22Rv1 (cell line): ENCODE results near the gene PLXNC1.

Experiments used
- H3K27ac ChIP-seq: fragments of 450-650 bp; 2 replicates; pipeline ENCODE4 v1.5.1; 2017
- CTCF ChIP-seq: fragments of 450-650 bp; IDR thresholded peaks from 2 replicates; pipeline ENCODE4 v1.5.1; 2017; ENCODE audit warnings: mild to moderate bottlenecking
- ZFX ChIP-seq: fragments of 450-650 bp; IDR thresholded peaks from 2 replicates; pipeline ENCODE4 v1.6.1; 2017; ENCODE audit warnings: antibody characterized with exemption, borderline replicate concordance

PLXNC1 gene

GRCh38 chr12:94263905-94264561 is 115.7 kb downstream of the PLXNC1 start:
- TF ChIP-seq ZFX (no peak), CTCF (no peak)
- H3K27ac ChIP-seq = no peak overlapping the region

GRCh38 chr12:94264736-94265485 is 116.5 kb downstream of the PLXNC1 start:
- TF ChIP-seq CTCF (no peak), ZFX (no peak)
- no peak overlapping the region for H3K27ac ChIP-seq

- H3K27ac ChIP-seq = no peak overlapping the region
Measured at GRCh38 chr12:94265539-94265938, 117.2 kb downstream of the PLXNC1 start.

GRCh38 chr12:94265966-94266745 is 117.8 kb downstream of the PLXNC1 start:
- no peak for TF ChIP-seq CTCF
- TF ChIP-seq ZFX = no peak
- H3K27ac ChIP-seq = no peak overlapping the region

More at GRCh38 chr12:94265539-94265938, 117.2 kb downstream of the PLXNC1 start:
- TF ChIP-seq ZFX = no peak
- no peak for TF ChIP-seq CTCF

GRCh38 chr12:94266796-94267536 is 118.6 kb downstream of the PLXNC1 start:
- H3K27ac ChIP-seq = no peak overlapping the region
- no peak for TF ChIP-seq CTCF
- no peak for TF ChIP-seq ZFX

GRCh38 chr12:94267537-94267872 is 119.1 kb downstream of the PLXNC1 start:
- no peak overlapping the region for H3K27ac ChIP-seq
- TF ChIP-seq ZFX (no peak), CTCF (no peak)
